Epithelial cell of esophagus (primary cell): ENCODE data around the gene CTLA4.

Source experiments
- DNase-seq: peaks from one replicate; pipeline ENCODE4 v3.0.0; 2010; ENCODE audit warnings: low read depth
- H3K4me3 ChIP-seq: 2 replicates; pipeline ENCODE4 v1.5.1; 2011; ENCODE audit warnings: mild to moderate bottlenecking, low read length, control low read depth
- CTCF ChIP-seq: IDR thresholded peaks from 2 replicates; pipeline ENCODE4 v1.5.1; 2011; ENCODE audit warnings: low read depth, mild to moderate bottlenecking, low read length, control low read depth, inconsistent platforms; ENCODE audit not compliant: insufficient read depth; ENCODE audit errors: missing control alignments

CTLA4 gene

GRCh38 chr2:203855274-203855673, 12.3 kb upstream of the CTLA4 start:
- TF ChIP-seq CTCF = no peak
- no peak for DNase-seq
- H3K4me3 ChIP-seq = no peak overlapping the region

- no peak overlapping the region for H3K4me3 ChIP-seq
- no peak for TF ChIP-seq CTCF
- DNase-seq = no peak
These were observed 9.9 kb upstream of the CTLA4 start for GRCh38 chr2:203857656-203858055.

- TF ChIP-seq CTCF = no peak
- H3K4me3 ChIP-seq = no peak overlapping the region
- no peak for DNase-seq
These were observed 9.4 kb upstream of the CTLA4 start for GRCh38 chr2:203858176-203858575.

GRCh38 chr2:203859030-203859789, 8.4 kb upstream of the CTLA4 start:
- no peak for DNase-seq
- no peak overlapping the region for H3K4me3 ChIP-seq
- no peak for TF ChIP-seq CTCF

- TF ChIP-seq CTCF = no peak
- H3K4me3 ChIP-seq = no peak overlapping the region
- no peak for DNase-seq
These were observed 6.4 kb upstream of the CTLA4 start for GRCh38 chr2:203861197-203861596.

- no peak for TF ChIP-seq CTCF
- H3K4me3 ChIP-seq = no peak overlapping the region
- no peak for DNase-seq
These were observed 6.0 kb upstream of the CTLA4 start for GRCh38 chr2:203861607-203862006.
